ENCODE measurements around the gene BCKDHA.

Gene BCKDHA

DNA sequence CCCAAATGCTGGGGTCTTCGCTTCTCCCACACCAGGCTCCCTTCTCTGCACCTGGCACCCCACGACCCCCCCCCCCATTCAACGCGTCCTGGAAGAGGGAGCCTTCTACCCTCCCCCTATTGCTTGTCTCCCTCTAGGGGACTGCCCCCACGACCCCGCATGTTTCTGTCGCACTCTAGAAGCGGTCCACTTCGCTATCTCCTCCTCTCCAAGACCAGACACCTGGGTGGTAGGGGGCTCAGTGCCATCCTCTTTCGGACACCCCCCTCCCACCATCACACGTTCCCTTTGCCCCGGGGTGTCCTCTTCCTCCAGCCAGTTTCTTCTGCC lies 45.4 kb upstream of the BCKDHA start:
- peak overlapping the region; percentile 99 for H2AFZ ChIP-seq (ENCODE audit: low read length)
- no peak overlapping the region for H2AK5ac ChIP-seq (ENCODE audit: low read depth, low read length)
- peak overlapping the region; percentile 95 for H3K23ac ChIP-seq (ENCODE audit: low read depth, low read length, poor library complexity)
- no peak overlapping the region for H2BK120ac ChIP-seq (ENCODE audit: low read depth, low read length)
- peak overlapping the region; percentile 92 for H3K4me2 ChIP-seq (ENCODE audit: insufficient read depth, low read length, poor library complexity, severe bottlenecking)
- no peak overlapping the region for H3K18ac ChIP-seq (ENCODE audit: low read length)
- H3K4me3 ChIP-seq (ENCODE audit: low read length in 2 of 2): peak overlapping the region; percentile 73 to 81
- H2BK15ac ChIP-seq (ENCODE audit: low read length): peak overlapping the region; percentile 71
- H3K79me1 ChIP-seq (ENCODE audit: low read depth, low read length): no peaks in the 10 kb centered on the region
- H3K4ac ChIP-seq (ENCODE audit: low read length): no peak overlapping the region
- WGBS, 2 donors (ENCODE audit: extremely low coverage in 2 of 2, insufficient read length in 2 of 2, insufficient replicate concordance in 1 of 2): no CpG with 5 or more reads among the region's 12 CpGs
- no peak overlapping the region for H4K91ac ChIP-seq (ENCODE audit: low read depth, low read length, poor library complexity)
- H3K27ac ChIP-seq (replicated peaks; ENCODE audit: low read length): no peak overlapping the region
- DNase-seq (ENCODE audit: low spot score): no peak
- H3K9ac ChIP-seq (ENCODE audit: low read depth, low read length, poor library complexity): no peak overlapping the region
- peak overlapping the region; percentile 17 for H3K14ac ChIP-seq (ENCODE audit: low read length)
- H2BK5ac ChIP-seq (ENCODE audit: low read length): no peak overlapping the region
- H3K36me3 ChIP-seq (replicated peaks in 1 of 2; ENCODE audit: control insufficient read depth in 2 of 2, insufficient read depth in 2 of 2, low read length in 2 of 2): peaks cover 0 to 2% of the 10 kb centered on the region in 2 donors
- H3K27me3 ChIP-seq (ENCODE audit: control insufficient read depth in 3 of 3, insufficient read depth in 3 of 3, low read depth in 1 of 3, low read length in 3 of 3): peaks cover 0 to 46% (median 25%) of the 10 kb centered on the region in 3 experiments
- H4K8ac ChIP-seq (ENCODE audit: low read depth, low read length): no peak overlapping the region
- peaks cover 0 to 1% of the 10 kb centered on the region in 2 donors for H3K9me3 ChIP-seq (replicated peaks in 1 of 2; ENCODE audit: control insufficient read depth in 2 of 2, insufficient read depth in 1 of 2, low read depth in 1 of 2, low read length in 2 of 2)
- peaks cover 14 to 23% of the 10 kb centered on the region in 2 donors for H3K4me1 ChIP-seq (ENCODE audit: control insufficient read depth in 2 of 2, insufficient read depth in 1 of 2, low read depth in 1 of 2, low read length in 2 of 2)
- H2BK12ac ChIP-seq (ENCODE audit: low read length): no peak overlapping the region

DNA sequence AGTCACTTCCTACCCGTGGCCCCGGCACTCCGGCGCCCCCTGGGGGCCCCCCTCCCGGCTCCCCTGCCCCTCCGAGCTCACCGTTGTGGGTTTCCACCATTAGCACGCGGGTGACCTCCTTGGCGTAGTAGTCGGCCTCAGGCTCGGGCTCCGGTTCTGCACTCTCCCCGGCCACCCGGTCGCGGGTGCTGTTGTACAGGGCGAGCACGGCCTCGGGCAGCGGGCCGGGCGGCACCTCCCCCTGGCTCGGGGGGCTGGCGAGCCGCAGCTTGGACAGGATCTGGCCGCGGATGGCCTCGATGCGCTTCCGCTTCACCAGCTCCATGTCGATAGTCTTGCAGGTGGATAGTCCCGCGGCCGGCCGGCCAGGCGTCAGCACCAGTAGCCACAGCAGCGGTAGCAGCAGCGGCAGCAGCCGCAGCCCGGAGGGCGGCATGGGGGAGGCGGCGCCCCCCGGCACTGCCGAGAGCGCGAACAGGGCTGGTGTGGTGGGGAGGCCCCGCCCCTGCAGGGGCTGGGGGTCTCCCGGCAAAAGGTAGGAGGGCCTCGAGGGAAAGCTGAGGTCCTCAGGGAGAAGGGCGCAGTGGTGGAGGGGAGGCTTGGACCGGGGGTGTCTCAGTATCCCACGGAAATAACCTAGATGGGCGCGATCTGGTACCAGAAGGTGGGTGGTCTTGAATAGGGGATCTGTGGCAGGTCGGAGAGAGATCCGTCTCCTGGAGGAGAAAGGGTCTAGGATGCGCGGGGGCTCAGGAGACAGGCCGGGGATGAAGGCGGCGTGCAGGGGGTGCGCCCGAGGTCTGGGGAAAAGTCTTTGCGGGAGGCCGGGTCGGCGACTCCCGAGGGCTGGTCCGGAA lies 44.8 kb upstream of the BCKDHA start:
- Histone ChIP-seq H3K27me3 (ENCODE audit: control insufficient read depth in 3 of 3, insufficient read depth in 3 of 3, low read depth in 1 of 3, low read length in 3 of 3) (peaks cover 0 to 46% (median 25%) of the 10 kb centered on the region in 3 experiments), H2BK5ac (ENCODE audit: low read length) (peak overlapping the region; percentile 87), H3K9ac (ENCODE audit: low read depth, low read length, poor library complexity) (peak overlapping the region; percentile 86), H3K4me1 (ENCODE audit: control insufficient read depth in 2 of 2, insufficient read depth in 1 of 2, low read depth in 1 of 2, low read length in 2 of 2) (peaks cover 14 to 23% of the 10 kb centered on the region in 2 donors), H3K27ac (replicated peaks; ENCODE audit: low read length) (no peak overlapping the region), H3K23ac (ENCODE audit: low read depth, low read length, poor library complexity) (peak overlapping the region; percentile 95), H2BK15ac (ENCODE audit: low read length) (peak overlapping the region; percentile 96), H2BK12ac (ENCODE audit: low read length) (peak overlapping the region; percentile 82), H4K91ac (ENCODE audit: low read depth, low read length, poor library complexity) (no peak overlapping the region), H3K9me3 (replicated peaks in 1 of 2; ENCODE audit: control insufficient read depth in 2 of 2, insufficient read depth in 1 of 2, low read depth in 1 of 2, low read length in 2 of 2) (peaks cover 0 to 1% of the 10 kb centered on the region in 2 donors), H4K8ac (ENCODE audit: low read depth, low read length) (peak overlapping the region; percentile 23), H3K18ac (ENCODE audit: low read length) (peak overlapping the region; percentile 97), H3K4me3 (ENCODE audit: low read length in 2 of 2) (peak overlapping the region; percentile 73 to 81), H2AFZ (ENCODE audit: low read length) (peak overlapping the region; percentile 99), H3K79me1 (ENCODE audit: low read depth, low read length) (no peaks in the 10 kb centered on the region), H2BK120ac (ENCODE audit: low read depth, low read length) (peak overlapping the region; percentile 81), H3K4me2 (ENCODE audit: insufficient read depth, low read length, poor library complexity, severe bottlenecking) (peak overlapping the region; percentile 92), H3K36me3 (replicated peaks in 1 of 2; ENCODE audit: control insufficient read depth in 2 of 2, insufficient read depth in 2 of 2, low read length in 2 of 2) (no peaks in the 10 kb centered on the region), H2AK5ac (ENCODE audit: low read depth, low read length) (peak overlapping the region; percentile 35), H3K14ac (ENCODE audit: low read length) (peak overlapping the region; percentile 38), H3K4ac (ENCODE audit: low read length) (peak overlapping the region; percentile 66)
- DNase-seq (ENCODE audit: low spot score): no peak
- no CpG with 5 or more reads among the region's 71 CpGs for WGBS, 2 donors (ENCODE audit: extremely low coverage in 2 of 2, insufficient read length in 2 of 2, insufficient replicate concordance in 1 of 2)

DNA sequence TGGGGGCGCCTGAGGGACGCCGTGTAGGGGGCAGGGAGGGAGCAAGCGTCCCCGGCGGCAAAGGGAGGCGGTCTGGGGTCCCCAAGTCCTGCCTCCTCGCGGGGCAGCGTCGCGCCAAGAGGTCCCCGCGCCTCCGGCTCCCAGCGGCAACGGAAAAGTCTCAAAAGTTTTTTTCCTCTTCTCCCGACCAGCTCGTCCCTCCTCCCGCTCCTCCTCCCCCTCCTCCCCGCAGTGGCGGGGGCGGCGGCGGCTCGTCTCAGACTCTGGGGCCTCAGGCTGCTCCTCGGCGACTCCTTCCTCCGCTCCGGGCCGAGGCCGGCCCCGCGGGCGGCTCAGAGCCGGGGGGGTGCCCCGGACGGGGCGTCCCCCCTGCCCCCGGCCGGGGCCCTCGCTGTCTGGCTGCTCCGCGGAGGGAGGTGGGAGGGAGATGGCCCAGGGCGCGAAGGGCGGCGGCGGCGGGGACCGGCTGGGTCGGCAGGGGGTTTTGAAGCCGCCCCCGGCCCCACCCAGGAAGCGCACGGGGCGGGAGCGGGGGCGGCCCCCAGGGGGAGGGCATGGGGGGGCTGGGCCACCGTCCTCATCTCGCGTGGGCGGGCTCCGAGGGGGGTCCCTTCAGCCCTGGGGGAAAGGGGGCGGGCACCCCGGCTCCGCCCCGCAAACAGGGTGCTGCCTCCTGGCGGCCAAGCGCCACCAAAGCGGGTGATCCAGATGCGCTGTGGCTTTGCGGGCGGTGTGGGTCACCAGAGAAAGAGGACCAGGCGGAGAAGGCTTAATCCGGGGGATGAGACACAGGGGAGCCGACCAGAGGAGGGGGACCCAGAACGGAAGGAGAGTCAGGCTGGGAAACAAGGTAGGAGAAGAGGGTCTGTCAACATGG lies 43.9 kb upstream of the BCKDHA start, which contains the start of gene TGFB1:
Gene TGFB1, minus strand, starts transcription at position 457 of the 877 bp plus-strand sequence. CDS start 878 bp downstream, outside the sequence.
- H4K8ac ChIP-seq (ENCODE audit: low read depth, low read length): peak within 1 kb of the TSS; percentile 23
- no peak within 1 kb of the TSS for H4K91ac ChIP-seq (ENCODE audit: low read depth, low read length, poor library complexity)
- peaks cover 0 to 46% (median 25%) of the 10 kb centered on the region in 3 experiments for H3K27me3 ChIP-seq (ENCODE audit: control insufficient read depth in 3 of 3, insufficient read depth in 3 of 3, low read depth in 1 of 3, low read length in 3 of 3)

More for the DNA sequence above, 43.9 kb upstream of the BCKDHA start, which contains the start of gene TGFB1:
- no peaks in the 10 kb centered on the region for H3K36me3 ChIP-seq (replicated peaks in 1 of 2; ENCODE audit: control insufficient read depth in 2 of 2, insufficient read depth in 2 of 2, low read length in 2 of 2)
- H3K79me1 ChIP-seq (ENCODE audit: low read depth, low read length): no peaks in the 10 kb centered on the region
- H2BK5ac ChIP-seq (ENCODE audit: low read length): peak within 1 kb of the TSS; percentile 87
- H2AK5ac ChIP-seq (ENCODE audit: low read depth, low read length): peak within 1 kb of the TSS; percentile 89
- H3K4ac ChIP-seq (ENCODE audit: low read length): no peak within 1 kb of the TSS
- peak within 1 kb of the TSS; percentile 99 for H2AFZ ChIP-seq (ENCODE audit: low read length)
- peak; percentile 64 for DNase-seq (ENCODE audit: low spot score)
- peak within 1 kb of the TSS; percentile 86 for H3K9ac ChIP-seq (ENCODE audit: low read depth, low read length, poor library complexity)
- no CpG with 5 or more reads among the region's 78 CpGs for WGBS, 2 donors (ENCODE audit: extremely low coverage in 2 of 2, insufficient read length in 2 of 2, insufficient replicate concordance in 1 of 2)
- peak within 1 kb of the TSS; percentile 82 for H2BK12ac ChIP-seq (ENCODE audit: low read length)
- H3K18ac ChIP-seq (ENCODE audit: low read length): peak within 1 kb of the TSS; percentile 97
- H2BK15ac ChIP-seq (ENCODE audit: low read length): peak within 1 kb of the TSS; percentile 96
- peak within 1 kb of the TSS; percentile 38 for H3K14ac ChIP-seq (ENCODE audit: low read length)
- H3K4me2 ChIP-seq (ENCODE audit: insufficient read depth, low read length, poor library complexity, severe bottlenecking): peak within 1 kb of the TSS; percentile 92
- H3K4me1 ChIP-seq (ENCODE audit: control insufficient read depth in 2 of 2, insufficient read depth in 1 of 2, low read depth in 1 of 2, low read length in 2 of 2): peaks cover 14 to 23% of the 10 kb centered on the region in 2 donors
- peaks cover 0 to 1% of the 10 kb centered on the region in 2 donors for H3K9me3 ChIP-seq (replicated peaks in 1 of 2; ENCODE audit: control insufficient read depth in 2 of 2, insufficient read depth in 1 of 2, low read depth in 1 of 2, low read length in 2 of 2)
- H3K27ac ChIP-seq (replicated peaks; ENCODE audit: low read length): no peak within 1 kb of the TSS
- H3K23ac ChIP-seq (ENCODE audit: low read depth, low read length, poor library complexity): peak within 1 kb of the TSS; percentile 95
- peak within 1 kb of the TSS; percentile 81 for H2BK120ac ChIP-seq (ENCODE audit: low read depth, low read length)
- H3K4me3 ChIP-seq (ENCODE audit: low read length in 2 of 2): peak within 1 kb of the TSS; percentile 73 to 81
